ENCODE measurements around the gene BTN3A1.

- TF ChIP-seq CTCF (IDR thresholded peaks at IDR 0.05) (no peak), POLR2A (IDR thresholded peaks at IDR 0.05) (no peak)
These were observed 14.1 kb upstream of the BTN3A1 start for GRCh38 chr6:26388014-26388413.
